NCI-H460 (cell line): ENCODE measurements around the gene SSR2. TPM values are rescaled to one million over a fixed set of nuclear protein-coding genes. Genes with fewer than 3 reads are reported as not detected.
A peak's percentile ranks its signal among the peaks of the same experiment; 100 is the strongest.
"Not testable (repeated sequence)": the region's sequence is repeated elsewhere in the genome, so short reads cannot be mapped to it uniquely, and the experiment has no call there.

Experiments used
- DNase-seq: peaks from one replicate; pipeline ENCODE4 v3.0.0-alpha.2; 2016; ENCODE audit warnings: low read depth; ENCODE audit errors: extremely low read depth
- total RNA-seq: library from RNA; depleted of rRNA; stranded (reverse); fragments of >200 nt; shearing (Covaris generic); gene quantifications from 2 replicates; pipeline ENCODE4 v1.2.3, GENCODE V29; 2014

Gene SSR2
- total RNA-seq, 1 experiment from 2014 or later: 487 TPM

DNA sequence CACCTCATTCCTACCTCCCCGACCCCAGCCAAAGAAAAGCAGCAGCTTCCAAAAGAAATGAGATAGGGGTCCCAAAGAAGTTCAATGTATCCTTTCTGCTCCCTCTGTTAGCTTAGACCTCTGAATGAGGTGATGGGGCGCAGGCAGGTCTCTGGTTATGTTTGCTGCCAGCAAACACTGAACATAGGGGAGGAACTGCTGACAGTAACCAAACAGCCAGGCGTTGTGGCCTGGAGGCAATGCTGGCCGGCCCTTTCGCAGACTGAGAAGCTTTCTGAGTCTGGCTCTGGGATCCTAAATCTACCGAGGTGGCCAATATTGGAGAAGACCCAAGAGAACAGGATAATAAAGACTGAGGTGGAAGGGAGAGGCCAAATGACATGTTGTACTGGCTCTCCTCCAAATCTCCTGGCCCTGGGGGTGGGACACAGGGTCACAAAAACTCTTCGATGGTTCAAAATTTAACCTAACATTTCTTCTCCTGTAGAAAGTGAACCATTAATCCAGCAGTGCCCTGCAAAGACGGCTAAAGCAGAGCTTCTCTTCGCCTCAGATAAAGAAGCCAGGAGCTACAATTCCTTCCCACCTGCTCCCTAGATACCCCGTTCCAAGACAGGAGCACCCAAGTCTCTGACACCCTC lies 19.6 kb downstream of the SSR2 start:
- DNase-seq: no peak

DNA sequence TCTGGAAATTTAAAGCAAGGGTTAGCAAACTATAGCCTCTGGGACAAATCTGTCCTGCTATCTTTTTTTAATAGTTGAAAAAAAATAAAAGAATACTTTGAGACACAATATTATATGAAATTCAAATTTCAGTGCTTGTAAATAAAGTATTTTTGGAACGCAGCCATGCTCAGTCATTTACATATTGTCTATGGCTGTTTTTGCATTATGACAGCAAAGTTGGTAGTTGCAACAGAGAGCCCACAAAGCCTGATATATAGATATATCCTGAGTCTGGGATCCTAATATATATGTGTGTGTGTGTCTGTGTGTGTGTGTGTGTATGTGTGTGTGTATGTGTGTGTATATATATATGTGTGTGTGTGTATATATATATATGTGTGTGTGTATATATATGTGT lies 20.8 kb downstream of the SSR2 start:
- DNase-seq: no peak

DNA sequence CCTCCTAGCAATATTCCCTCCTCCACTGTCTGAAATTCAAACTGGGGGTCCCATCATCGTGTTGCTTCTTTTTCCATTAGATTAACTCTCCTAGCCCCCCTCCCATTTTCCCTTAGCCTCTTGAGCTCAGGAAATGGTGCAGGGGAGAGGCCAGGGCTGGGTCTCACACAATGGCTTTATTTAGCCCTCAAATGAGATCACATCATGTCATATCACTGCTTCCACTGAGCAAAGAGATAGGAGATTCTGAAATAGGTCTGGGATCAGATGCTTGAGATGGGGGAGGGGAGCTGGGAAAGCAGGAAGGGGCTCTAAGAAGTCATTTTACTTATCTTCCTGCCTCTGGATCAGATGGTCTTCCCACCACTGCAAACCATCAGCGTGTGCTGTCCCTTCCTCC lies 24.6 kb downstream of the SSR2 start:
- no peak for DNase-seq

DNA sequence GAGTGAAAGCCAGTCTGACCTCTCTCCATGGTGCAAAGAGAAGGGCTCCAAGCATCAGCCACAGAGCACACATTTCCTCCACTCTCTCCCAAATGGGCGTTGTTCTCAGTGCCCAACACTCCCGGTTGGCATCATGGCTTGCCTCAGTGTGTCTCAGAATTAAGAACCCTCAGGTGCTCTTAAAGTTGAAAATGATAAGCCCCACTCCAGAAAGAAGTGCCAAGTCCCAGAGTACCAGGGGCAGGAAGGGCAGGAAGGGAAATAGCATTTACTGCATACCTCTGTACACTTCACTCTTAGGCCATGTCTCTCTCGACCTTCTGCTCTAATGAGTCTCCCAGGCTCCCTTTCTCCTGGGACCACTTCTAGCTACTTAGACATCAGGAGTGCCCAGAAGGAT lies 27.2 kb downstream of the SSR2 start:
- DNase-seq: no peak

DNA sequence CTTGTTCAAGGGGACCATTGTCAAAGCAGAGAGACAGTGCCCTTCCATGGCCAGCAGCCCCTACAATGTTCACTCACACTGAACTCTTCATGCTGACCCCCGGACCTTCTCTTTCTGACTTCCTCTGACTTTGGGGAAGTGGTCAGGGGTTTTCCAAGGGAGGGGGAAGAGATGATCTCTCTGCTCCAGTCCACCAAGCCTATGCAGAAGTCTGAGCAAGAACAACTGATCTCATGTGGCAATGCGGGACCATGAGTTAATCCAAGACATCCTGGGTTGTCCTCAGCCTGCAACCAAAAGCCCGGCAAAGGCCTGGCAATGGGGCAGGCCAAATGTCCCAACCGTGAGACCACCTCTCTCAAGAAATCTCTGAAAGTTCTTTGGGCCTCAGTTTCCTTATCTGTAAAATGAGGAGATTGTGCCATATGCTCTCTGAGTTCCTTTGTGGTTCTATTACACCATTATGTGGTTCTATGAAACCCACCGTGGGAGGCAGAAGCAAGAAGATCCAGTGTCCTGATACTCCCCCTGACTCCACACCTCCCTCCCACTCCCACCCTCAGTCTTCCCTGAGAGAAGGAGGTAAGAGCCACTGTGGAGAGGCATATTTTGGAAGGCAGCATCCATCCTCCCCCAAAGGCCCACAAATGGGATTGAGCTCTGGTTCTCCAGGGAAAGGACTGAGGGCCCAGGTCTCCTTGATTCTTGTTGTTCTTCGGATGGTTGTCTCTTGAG lies 30.6 kb downstream of the SSR2 start:
- no peak for DNase-seq

DNA sequence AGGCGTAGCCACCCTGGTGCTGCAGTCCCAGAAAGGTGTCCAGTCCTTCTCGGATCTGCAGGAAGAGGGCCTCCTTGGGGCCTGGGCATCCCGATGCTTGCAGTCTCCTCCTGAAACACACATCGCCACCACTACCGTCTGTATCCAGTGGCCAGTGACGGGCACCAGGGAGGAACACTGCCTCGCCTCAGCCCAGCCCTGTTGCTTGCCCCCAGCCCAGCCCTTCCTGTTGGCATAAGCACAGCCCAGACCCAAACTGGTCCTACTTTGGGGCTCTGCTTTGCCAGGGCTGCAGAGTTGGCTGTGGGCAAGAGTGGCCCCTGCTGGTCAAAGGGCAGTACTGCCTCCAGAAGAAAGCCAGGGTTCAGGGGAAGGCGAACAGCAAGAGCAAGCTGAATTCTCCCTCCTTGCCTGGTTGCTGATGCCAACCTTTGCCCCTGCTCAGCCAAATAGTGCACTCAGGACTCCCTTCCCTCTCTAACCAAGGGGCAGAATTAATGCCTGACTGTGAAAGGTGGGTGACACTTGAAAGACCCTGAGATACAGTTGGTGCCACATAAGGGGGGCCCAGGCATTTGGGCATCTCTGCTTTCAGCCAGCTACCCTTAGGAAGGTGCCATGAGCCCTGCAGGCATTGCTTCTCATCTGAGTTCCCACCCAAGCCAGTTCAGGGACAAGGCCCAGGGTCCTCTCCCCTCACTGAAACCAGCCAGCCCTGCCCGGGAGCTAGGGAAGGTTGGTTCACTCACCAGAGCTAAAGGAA lies 31.3 kb downstream of the SSR2 start:
- peak; percentile 85 for DNase-seq

DNA sequence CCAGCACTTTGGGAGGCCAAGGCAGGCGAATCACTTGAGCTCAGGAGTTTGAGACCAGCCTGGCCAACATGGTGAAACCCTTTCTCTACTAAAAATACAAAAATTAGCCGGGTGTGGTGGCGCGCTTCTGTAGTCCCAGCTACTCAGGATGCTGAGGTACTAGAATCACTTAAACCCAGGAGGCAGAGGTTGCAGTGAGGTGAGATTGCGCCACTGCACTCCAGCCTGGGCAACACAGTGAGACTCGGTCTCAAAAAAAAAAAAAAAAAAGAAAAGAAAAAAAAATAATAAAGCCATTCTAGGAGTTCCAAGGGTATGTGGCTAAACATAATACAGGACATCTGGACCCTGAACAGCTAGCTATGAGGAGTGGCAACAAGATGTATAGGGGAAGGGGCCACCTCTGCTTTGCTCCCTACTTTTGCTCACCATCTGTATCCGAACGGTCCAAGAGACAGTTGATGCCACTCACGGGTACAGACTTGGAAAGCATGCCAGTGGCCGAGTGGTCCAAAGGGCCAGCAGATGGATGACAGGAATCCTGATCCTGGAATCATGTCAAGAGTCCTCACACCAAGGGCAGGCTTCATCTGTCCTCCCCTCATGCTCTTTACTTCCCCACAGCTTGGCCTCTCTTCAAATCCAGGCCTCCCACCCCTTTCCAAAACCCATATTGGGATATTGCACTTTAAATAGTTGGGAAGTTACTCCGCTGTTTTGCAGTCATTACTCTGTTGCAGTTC lies 35.7 kb downstream of the SSR2 start:
- not testable (repeated sequence) for DNase-seq

DNA sequence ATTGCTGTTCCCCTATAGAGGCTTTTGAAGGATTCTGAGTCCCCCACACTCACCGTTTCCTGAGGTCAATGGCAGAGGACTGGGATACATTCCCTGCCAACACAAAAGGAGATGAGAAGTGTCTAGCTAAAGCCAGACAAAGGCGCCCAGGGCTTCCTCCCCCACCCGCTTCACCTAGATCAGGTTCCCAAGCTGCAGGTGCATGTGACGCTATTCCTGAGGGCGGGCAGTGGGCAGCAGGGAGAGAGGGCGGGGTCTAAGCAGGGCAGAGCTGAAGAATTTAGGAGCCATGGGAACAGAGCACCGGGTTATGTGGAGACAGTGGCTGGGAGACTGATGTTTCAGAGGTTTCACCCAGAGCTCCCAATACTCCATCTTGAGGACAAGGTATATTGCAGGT lies 36.4 kb downstream of the SSR2 start:
- no peak for DNase-seq

DNA sequence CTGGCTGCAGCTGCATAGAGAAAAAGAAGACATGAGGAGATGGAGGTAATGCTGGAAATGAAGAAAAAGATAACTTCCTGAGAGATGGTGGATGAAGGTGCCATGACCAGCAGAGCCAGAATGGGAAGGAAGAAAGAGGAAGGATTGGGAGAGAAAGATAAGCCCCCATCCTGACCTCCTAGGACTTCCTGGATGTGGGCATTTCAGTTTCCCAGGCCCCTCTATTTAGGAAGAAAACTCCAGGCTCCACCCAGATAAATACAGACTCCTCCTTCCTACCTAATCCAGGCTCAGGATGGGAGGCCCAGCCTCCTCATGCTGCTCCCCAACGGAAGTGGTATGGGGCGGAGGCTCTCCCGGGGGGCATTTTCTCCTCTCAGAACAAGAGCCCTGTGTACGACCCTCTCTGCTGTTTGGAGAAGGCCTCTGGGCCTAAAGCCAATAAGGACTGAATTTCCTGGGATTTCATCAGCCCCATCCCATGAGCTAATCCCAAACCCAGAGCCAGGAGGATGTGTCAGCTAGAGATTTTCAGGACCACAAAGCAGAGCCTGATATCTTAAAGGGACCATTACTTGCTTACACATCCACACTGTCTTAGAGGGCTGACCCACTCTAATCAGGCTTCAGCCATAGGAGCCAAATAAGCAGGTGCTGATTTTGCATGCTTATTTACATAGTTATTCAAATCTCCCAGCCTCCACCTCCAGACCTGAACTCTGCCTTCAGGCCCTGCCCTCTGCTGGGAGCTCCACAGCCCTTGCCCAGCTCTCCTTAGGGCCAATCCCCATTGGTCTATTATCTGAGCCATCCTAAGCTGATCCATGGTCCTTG lies 37.3 kb downstream of the SSR2 start:
- DNase-seq: peak; percentile 99

DNA sequence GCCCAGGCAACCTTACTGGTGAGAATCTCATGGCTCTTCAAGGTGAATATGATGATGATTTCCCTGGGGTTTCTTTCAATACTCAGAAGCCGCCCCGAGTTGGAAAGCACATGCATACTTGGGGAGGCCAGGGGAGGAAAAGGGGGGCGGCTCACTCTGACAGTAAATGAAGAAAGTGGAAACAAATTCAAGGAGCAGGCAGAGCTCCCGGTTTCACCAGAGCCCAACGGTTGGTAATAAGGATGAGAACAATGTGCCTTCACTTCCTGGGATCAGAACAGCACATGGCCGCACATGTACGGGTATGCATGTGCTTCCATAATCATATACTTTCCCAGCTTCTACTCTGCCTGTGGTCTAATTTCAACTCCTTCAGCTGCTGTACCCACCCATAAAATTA lies 38.6 kb downstream of the SSR2 start:
- DNase-seq: no peak

DNA sequence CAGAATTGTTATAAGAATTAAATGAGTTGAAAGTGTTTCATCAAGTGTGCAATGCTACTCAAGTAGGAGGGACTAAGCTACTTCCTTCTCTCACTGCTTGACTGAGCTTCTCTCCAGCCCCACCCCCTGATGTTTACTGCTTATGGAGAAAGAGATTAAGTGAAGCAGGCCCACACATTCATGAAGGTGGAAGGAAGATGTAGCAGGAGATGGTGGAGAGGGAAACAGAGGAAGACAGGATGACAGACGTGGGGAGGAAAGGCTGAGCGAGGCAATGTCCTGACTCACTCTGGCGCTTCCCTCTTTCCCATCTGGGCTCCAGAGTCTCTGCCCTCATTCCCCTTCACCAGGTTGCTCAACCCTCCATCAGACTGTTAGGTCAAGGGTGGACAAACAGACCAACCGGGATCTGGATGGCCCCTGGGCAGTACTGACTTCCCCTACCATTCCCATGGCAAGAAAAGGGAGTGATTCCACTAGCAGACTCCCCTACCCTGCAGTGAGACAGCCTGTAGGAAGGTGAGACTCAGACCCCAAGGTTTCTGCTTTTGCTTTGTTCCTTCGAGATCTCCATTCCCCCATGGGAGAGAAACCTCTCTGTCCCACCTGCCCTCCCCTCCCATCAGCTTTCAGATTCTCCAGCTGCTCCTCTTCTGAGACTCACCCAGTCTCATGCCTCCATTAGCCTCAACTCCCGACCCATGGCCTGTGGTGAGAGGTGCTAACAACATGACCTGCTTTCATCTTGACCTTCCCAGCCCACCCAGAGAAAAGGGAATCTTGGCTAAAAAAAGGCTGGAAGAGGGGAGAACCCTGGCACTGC lies 39.3 kb downstream of the SSR2 start:
- DNase-seq: no peak

DNA sequence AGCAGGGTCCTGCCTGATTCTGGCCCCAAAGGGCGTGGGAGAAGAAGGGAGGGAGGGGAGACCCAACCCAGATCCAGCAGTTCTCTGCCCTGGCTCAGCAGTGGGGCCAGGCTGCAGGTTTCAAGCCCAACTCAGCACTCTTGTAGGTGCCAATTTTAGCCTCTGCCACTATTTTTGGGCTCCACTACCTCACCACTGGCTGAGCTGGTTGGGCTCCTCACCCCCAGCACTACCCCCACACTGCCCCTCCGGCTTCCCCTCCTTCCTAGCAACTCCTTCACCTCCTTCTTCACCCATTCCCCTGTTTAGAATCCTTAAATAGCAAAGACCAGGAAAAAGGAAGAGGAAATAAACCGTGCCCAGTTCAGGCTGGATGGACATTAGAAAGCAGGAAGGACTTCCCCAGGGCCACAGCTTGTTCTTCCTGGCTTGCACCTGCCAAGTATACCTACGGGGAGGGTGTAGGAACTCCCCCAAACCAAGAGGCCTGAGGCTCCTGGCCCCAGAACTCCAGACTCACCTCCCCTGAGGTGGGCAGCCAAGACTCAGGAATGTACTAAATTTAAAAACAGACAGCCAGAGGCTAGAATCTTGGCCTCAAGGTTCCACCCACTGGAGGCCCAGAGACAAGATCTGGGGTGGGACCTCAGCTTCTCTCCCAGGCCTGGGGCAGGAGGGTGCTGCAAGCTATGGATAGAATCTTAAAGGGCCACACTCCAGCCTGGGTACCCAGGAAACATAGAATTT lies 41.0 kb downstream of the SSR2 start:
- DNase-seq: no peak

DNA sequence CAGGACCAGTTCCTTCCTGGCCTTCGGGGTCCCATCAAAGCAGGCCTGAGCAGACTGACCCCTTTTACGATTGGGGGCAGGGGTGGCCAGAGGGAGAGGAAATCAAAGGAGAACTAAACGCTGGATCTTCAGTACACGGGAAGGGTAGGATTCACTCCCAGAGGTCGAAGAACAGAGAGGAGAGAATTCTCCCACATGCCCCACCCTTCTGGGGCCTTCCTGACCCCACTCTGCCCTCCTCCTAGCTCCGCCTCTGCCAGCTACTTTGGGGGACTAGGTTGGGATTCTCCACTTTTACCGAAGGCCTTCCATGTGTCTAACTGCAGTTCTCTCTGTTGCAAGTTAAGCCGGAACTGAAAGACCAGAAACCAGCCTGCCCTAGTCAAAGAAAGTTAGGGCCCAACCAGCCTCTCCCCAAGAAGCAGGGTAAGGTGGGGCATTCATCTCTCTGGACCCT lies 41.8 kb downstream of the SSR2 start:
- peak; percentile 47 for DNase-seq

DNA sequence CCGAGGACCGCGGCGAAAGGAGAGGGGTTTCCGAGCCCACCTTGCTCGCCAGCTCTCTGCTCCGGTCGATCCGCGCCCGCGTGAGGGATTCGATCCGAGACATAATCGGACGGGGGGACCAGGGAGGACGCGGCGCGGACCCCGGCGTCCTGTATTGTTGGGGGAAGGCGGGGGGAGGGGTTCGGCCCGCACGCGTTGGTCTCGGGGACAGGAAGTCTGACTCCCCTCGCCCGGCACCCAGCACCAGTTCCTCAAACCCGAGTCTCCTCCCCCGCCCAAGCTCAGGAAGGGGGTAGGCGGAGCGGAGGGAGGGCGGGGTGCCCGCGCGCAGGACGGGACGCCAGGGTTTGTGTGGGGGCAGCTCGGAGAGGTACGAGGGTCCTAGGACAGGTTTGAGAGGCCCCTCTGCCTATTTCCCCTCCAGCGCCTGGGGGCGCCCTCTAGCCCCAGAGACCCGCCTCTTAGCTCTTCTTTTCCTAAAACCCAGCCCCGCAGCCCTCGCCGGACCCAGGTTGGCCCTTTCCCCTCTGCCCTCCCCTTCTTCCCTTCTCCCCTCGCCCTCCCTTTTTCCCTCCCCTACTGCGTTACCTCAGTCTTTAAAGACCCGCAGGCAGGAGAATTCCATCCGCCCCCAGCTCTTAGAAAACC lies 42.3 kb downstream of the SSR2 start, which contains the start of gene ARHGEF2:
ARHGEF2 (minus strand) TSS at position 223 of the 648 bp plus-strand sequence; CDS start at position 103, 120 bp downstream.
- DNase-seq: peak; percentile 77

DNA sequence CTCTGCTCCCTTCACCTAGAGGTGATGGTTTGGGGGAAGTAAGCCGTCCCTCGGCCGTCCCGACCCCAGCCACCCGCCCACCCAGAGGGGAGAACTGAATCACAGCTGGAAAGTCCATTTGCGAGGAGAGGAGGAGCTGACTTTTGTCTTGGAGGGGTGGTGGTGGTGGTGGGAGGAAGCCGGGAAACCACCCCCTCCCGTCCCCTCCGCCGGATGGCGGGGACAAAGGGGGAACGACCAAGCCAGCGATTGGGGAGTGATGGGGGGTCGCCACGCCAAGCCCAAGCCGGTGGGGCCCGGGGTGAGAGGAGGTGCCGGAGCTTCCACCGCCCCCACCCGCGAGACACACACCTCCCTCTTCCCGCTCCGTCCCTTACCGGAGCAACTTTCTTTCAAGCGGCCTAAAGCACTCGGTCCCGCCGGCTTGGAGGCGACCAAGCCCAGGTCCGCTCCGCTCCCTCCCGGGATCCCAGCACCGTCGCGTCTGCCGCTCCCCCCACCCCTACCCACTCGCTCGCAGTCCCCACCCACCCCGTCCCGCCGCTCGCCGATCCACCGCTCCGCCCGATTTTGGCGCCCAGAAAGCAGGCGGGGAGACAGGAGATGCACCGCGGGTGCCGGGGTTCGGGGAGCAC lies 42.9 kb downstream of the SSR2 start:
- DNase-seq: no peak

DNA sequence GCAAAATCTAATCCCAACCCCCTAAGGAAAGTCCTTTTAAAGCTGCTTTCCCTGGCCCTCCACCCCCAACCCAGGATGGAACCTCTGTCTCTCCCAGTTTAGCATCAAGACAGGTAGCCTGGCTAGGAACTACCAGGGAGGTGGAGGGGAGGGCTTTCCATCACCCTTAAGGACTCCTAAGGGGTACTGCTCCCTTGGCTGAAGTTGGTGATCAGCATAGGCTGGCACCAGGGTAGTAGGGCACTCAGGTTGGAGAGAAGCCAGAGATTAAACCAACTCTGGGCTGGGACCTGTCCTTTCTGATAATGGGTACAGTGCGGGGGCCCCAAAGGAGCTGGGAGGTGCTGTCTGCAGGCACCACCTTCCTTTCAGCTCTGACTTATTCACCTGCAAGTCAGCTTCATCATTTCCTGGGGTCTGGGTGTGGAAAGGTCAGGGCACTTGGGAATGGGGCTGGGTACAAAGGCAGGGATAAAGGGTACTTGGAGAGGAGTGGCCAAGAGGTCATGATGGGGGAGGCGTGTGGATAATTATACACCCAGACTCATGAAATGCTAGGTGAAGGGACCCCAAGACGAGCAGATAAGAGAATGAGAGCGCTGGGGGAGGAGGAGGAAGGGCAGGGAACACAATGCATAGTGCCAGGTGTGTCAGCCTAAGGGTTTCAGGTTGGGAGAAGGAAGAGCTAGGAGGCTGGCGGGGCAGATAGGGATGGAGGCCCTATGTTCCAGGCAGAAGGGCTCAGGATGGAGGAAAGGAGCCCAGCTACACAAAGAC lies 43.6 kb downstream of the SSR2 start:
- DNase-seq: no peak
